Effector memory CD4-positive, alpha-beta T cell (primary cell): ENCODE measurements around the gene CELSR1.

Experiments used
- DNase-seq, 3 donors: peaks; one replicate each; pipeline ENCODE4 v3.0.0-alpha.2; 2020
- H3K27ac ChIP-seq: 2 replicates; pipeline ENCODE4 v1.7.0; 2013; ENCODE audit warnings: mild to moderate bottlenecking, low read length, moderate library complexity; ENCODE audit not compliant: insufficient read depth, poor library complexity, severe bottlenecking
- H3K27me3 ChIP-seq: replicated peaks from 2 replicates; pipeline ENCODE4 v1.7.0; 2013; ENCODE audit warnings: mild to moderate bottlenecking, low read length; ENCODE audit not compliant: insufficient read depth, control insufficient read depth, poor library complexity, severe bottlenecking
- H3K36me3 ChIP-seq: 2 replicates; pipeline ENCODE4 v1.7.0; 2013; ENCODE audit warnings: mild to moderate bottlenecking, low read length, moderate library complexity; ENCODE audit not compliant: control insufficient read depth, insufficient read depth
- H3K4me1 ChIP-seq: 2 replicates; pipeline ENCODE4 v1.7.0; 2013; ENCODE audit warnings: low read length, mild to moderate bottlenecking; ENCODE audit not compliant: control insufficient read depth, insufficient read depth, poor library complexity, severe bottlenecking
- H3K4me3 ChIP-seq: 2 replicates; pipeline ENCODE4 v1.7.0; 2013; ENCODE audit warnings: low read length, low read depth, mild to moderate bottlenecking; ENCODE audit not compliant: insufficient read depth, poor library complexity, severe bottlenecking
- H3K9me3 ChIP-seq: 2 replicates; pipeline ENCODE4 v1.7.0; 2013; ENCODE audit warnings: mild to moderate bottlenecking, low read length, moderate library complexity; ENCODE audit not compliant: control insufficient read depth

CELSR1 gene

GRCh38 chr22:46469711-46470110 is 67.7 kb downstream of the CELSR1 start:
- DNase-seq, result no peak
- H3K4me1 ChIP-seq, result no peaks in the 10 kb centered on the region
- H3K4me3 ChIP-seq, result no peak overlapping the region
- no peaks in the 10 kb centered on the region for H3K36me3 ChIP-seq
- no peak overlapping the region for H3K27ac ChIP-seq
- H3K27me3 ChIP-seq, result no peaks in the 10 kb centered on the region
- H3K9me3 ChIP-seq, result no peaks in the 10 kb centered on the region

- Histone ChIP-seq H3K27ac (no peak overlapping the region), H3K9me3 (no peaks in the 10 kb centered on the region), H3K4me3 (no peak overlapping the region), H3K4me1 (no peaks in the 10 kb centered on the region), H3K27me3 (no peaks in the 10 kb centered on the region), H3K36me3 (no peaks in the 10 kb centered on the region)
- no peak for DNase-seq
Measured at GRCh38 chr22:46467006-46467405, 70.4 kb downstream of the CELSR1 start.

GRCh38 chr22:46466255-46466676 is 71.2 kb downstream of the CELSR1 start:
- Histone ChIP-seq H3K4me1 (no peaks in the 10 kb centered on the region), H3K27ac (no peak overlapping the region), H3K4me3 (no peak overlapping the region), H3K27me3 (no peaks in the 10 kb centered on the region), H3K9me3 (no peaks in the 10 kb centered on the region), H3K36me3 (no peaks in the 10 kb centered on the region)
- DNase-seq, result no peak

- Histone ChIP-seq H3K36me3 (no peaks in the 10 kb centered on the region), H3K27me3 (no peaks in the 10 kb centered on the region), H3K9me3 (no peaks in the 10 kb centered on the region), H3K27ac (no peak overlapping the region), H3K4me3 (no peak overlapping the region), H3K4me1 (no peaks in the 10 kb centered on the region)
- DNase-seq, result no peak
Measured at GRCh38 chr22:46465793-46466192, 71.6 kb downstream of the CELSR1 start.

- DNase-seq, result no peak
- Histone ChIP-seq H3K27ac (no peak overlapping the region), H3K4me3 (no peak overlapping the region), H3K27me3 (no peaks in the 10 kb centered on the region), H3K4me1 (no peaks in the 10 kb centered on the region), H3K9me3 (no peaks in the 10 kb centered on the region), H3K36me3 (no peaks in the 10 kb centered on the region)
Measured at GRCh38 chr22:46465345-46465720, 72.1 kb downstream of the CELSR1 start.

- no peak for DNase-seq
- H3K9me3 ChIP-seq, result no peaks in the 10 kb centered on the region
- H3K36me3 ChIP-seq, result no peaks in the 10 kb centered on the region
- no peaks in the 10 kb centered on the region for H3K4me1 ChIP-seq
- no peak overlapping the region for H3K4me3 ChIP-seq
- H3K27ac ChIP-seq, result no peak overlapping the region
- H3K27me3 ChIP-seq, result no peaks in the 10 kb centered on the region
Measured at GRCh38 chr22:46464701-46465344, 72.6 kb downstream of the CELSR1 start.

- Histone ChIP-seq H3K27ac (no peak overlapping the region), H3K36me3 (no peaks in the 10 kb centered on the region), H3K4me3 (no peak overlapping the region), H3K27me3 (no peaks in the 10 kb centered on the region), H3K4me1 (no peaks in the 10 kb centered on the region), H3K9me3 (no peaks in the 10 kb centered on the region)
- no peak for DNase-seq
Measured at GRCh38 chr22:46464296-46464695, 73.1 kb downstream of the CELSR1 start.

- H3K36me3 ChIP-seq, result no peaks in the 10 kb centered on the region
- no peak overlapping the region for H3K4me3 ChIP-seq
- H3K9me3 ChIP-seq, result no peaks in the 10 kb centered on the region
- no peak overlapping the region for H3K27ac ChIP-seq
- no peaks in the 10 kb centered on the region for H3K4me1 ChIP-seq
- H3K27me3 ChIP-seq, result no peaks in the 10 kb centered on the region
- no peak for DNase-seq
Measured at GRCh38 chr22:46463435-46464227, 73.8 kb downstream of the CELSR1 start.

GRCh38 chr22:46462726-46463371 is 74.6 kb downstream of the CELSR1 start:
- DNase-seq, result no peak
- no peaks in the 10 kb centered on the region for H3K4me1 ChIP-seq
- no peaks in the 10 kb centered on the region for H3K9me3 ChIP-seq
- H3K27ac ChIP-seq, result no peak overlapping the region
- no peak overlapping the region for H3K4me3 ChIP-seq
- no peaks in the 10 kb centered on the region for H3K27me3 ChIP-seq
- no peaks in the 10 kb centered on the region for H3K36me3 ChIP-seq

- no peak for DNase-seq
- no peaks in the 10 kb centered on the region for H3K4me1 ChIP-seq
- H3K27me3 ChIP-seq, result no peaks in the 10 kb centered on the region
- no peaks in the 10 kb centered on the region for H3K36me3 ChIP-seq
- H3K9me3 ChIP-seq, result no peaks in the 10 kb centered on the region
- H3K27ac ChIP-seq, result no peak overlapping the region
- no peak overlapping the region for H3K4me3 ChIP-seq
Measured at GRCh38 chr22:46461566-46462180, 75.7 kb downstream of the CELSR1 start.
